ENCODE data around the gene BACH2.

DNA sequence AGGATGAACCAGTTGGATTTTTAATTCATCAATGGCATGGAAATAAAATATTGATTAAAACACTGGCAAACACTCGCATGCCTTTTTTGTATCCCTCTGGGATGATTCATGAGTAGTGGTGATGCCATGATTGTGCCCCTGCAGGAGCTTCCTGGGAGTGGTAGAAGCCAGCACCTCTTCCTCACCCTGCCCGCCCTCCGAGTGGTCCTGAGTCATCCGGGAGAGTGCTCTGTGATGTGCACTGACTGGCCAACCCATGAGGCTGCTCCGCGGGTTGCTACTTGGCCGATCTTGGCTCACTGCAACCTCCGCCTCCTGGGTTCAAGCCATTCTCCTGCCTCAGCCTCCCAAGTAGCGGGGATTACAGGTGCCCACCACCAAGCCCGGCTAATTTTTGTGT lies 375.0 kb downstream of the BACH2 start:
- TF ChIP-seq, protein P1, sequence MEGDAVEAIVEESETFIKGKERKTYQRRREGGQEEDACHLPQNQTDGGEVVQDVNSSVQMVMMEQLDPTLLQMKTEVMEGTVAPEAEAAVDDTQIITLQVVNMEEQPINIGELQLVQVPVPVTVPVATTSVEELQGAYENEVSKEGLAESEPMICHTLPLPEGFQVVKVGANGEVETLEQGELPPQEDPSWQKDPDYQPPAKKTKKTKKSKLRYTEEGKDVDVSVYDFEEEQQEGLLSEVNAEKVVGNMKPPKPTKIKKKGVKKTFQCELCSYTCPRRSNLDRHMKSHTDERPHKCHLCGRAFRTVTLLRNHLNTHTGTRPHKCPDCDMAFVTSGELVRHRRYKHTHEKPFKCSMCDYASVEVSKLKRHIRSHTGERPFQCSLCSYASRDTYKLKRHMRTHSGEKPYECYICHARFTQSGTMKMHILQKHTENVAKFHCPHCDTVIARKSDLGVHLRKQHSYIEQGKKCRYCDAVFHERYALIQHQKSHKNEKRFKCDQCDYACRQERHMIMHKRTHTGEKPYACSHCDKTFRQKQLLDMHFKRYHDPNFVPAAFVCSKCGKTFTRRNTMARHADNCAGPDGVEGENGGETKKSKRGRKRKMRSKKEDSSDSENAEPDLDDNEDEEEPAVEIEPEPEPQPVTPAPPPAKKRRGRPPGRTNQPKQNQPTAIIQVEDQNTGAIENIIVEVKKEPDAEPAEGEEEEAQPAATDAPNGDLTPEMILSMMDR (conservative IDR thresholded peaks at IDR 0.05 in 1 of 2, IDR thresholded peaks at IDR 0.05 in 1 of 2; ENCODE audit: low read depth in 1 of 2, low read length in 2 of 2) = no peak
- TF ChIP-seq EZH2 (IDR thresholded peaks at IDR 0.05; ENCODE audit: low read length, missing control alignments) = no peak

Data from fibroblast of lung (primary cell).